GM12801 (cell line): ENCODE measurements around the gene XPNPEP1.

Experiments used
- CTCF ChIP-seq: IDR thresholded peaks from one replicate; pipeline ENCODE4 v1.5.1; 2011; ENCODE audit warnings: control low read depth; ENCODE audit not compliant: insufficient read length; ENCODE audit errors: extremely low read depth

XPNPEP1 gene

DNA sequence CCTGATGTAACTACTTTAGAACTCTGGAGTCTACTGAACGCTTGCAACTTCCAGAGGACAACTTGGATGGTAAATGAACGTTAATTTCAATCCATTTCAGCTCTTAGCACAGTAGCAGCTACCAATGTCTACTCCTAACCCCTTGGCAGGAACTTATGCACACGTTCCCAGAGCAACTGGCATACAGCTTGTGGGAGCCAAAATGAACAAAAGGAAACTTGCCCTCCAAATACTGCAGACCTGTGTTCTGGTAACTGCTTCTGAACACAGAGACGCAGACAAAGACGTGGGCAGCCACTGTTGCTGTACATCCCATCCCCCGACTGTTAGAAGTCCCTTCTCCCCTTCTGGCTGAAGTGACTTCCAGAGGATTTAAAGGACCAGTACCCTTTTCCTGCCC lies 61.3 kb downstream of the XPNPEP1 start:
- no peak for TF ChIP-seq CTCF

DNA sequence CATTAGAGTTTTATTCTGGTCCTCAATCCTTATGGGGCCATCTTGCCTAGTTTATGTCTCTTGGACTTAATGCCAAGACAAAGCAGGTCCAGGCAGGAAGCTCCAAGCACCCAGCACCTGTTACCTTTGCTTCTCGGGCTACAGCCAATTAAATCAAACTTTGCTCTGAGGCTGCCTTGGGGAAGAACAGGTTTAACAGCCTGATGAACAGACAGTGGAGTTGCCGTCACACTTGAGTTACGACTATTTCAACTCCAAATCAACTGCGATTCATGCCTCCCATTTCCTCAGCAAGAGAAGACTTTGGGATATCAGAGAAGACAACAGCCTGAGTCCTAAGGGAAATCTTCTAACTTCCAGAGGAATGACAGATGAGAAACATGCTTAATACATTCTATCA lies 62.2 kb downstream of the XPNPEP1 start:
- no peak for TF ChIP-seq CTCF

GRCh38 chr10:109859221-109859620 lies 64.1 kb downstream of the XPNPEP1 start:
- no peak for TF ChIP-seq CTCF

GRCh38 chr10:109855746-109856145 lies 67.6 kb downstream of the XPNPEP1 start:
- TF ChIP-seq CTCF, result no peak

- no peak for TF ChIP-seq CTCF
Measured at GRCh38 chr10:109853921-109854320, 69.4 kb downstream of the XPNPEP1 start.

DNA sequence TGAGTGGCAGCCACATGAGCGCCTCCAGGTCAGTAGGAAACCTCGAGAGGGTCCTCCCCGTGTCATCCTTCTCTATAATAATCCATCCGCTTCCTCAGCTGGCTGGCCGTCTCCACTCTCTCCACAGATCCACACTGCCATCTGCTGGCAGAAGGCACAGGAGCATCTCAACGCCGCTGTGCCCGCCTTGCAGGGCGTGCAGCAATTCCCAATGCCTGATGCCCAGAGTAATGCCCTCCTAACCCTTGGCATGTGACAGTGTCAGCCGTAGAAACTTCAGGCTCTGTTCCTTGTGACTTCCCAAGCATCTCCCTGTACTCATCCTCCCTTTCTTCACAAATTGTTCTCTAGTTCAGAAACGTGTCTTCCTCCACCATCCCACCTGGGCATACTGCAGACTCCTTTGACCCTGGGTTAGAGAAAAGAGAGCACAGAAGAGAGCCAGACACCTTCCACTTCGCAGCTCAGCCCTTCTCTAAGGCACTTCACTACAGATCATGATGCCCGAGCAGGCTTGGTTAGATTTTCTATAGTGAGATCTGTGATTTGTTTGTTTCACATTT lies 70.8 kb downstream of the XPNPEP1 start:
- no peak for TF ChIP-seq CTCF

DNA sequence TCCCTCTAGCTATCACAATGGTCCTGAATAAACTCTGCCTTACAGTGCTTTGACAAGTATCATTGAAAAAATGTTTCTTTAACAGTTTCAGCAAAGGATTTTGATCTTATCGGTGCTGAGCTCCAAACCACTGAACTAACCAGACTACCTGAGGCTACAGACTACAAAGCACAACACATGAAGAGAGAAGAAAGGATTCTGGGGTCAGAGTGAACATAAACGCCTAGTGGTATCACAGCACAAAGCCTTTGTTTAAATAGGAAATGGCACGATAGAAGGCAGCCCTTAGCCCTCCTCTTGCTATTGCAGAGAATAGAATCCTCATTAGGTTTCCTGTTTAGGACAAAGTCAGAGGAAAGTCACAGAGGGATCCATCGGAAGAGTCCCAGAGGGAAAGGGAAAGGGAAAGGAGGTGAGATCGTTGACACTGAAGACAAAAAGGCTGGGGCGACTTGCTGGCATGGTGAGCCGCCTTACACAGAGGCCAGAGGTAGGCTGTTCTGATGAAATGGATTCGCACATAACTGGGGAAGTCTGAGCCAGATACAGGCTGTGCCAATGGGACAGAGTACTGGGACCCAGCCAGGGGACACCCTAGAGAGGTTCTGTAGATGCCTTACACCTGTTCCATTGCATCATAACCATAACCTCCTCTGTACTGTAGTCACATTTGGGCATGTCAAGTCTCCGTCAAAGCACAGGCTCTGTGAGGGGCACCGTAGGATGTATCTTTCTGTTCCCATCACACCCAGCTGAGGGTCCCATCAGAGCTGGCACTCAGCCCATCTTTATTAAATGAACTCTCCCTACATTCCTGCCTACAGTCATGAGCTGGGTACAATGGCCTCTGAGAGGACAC lies 71.5 kb downstream of the XPNPEP1 start:
- no peak for TF ChIP-seq CTCF
